Kidney epithelial cell (primary cell): ENCODE measurements around the gene CHST12. TPM values are rescaled to one million over a fixed set of nuclear protein-coding genes. Genes with fewer than 3 reads are reported as not detected.
A peak's percentile ranks its signal among the peaks of the same experiment; 100 is the strongest.

Experiments used
- DNase-seq: peaks from one replicate; pipeline ENCODE4 v3.0.0-alpha.2; 2010; ENCODE audit warnings: low read depth
- H3K27me3 ChIP-seq: 2 replicates; pipeline ENCODE4 v1.6.0; 2011; ENCODE audit warnings: low read length; ENCODE audit not compliant: control insufficient read depth, insufficient read depth
- H3K36me3 ChIP-seq: 2 replicates; pipeline ENCODE4 v1.5.1; 2011; ENCODE audit warnings: low read length; ENCODE audit not compliant: control insufficient read depth, insufficient read depth
- H3K4me3 ChIP-seq: 2 replicates; pipeline ENCODE4 v1.5.1; 2011; ENCODE audit warnings: low read depth, mild to moderate bottlenecking, control low read depth, low read length
- total RNA-seq: library from RNA; depleted of rRNA; stranded (reverse); fragments of >200 nt; gene quantifications from 2 replicates; pipeline ENCODE4 v1.2.3, GENCODE V29; 2015
- TF ChIP-seq, protein P1 (sequence below): IDR thresholded peaks from 2 replicates; pipeline ENCODE4 v1.5.1; 2011; ENCODE audit warnings: mild to moderate bottlenecking, moderate library complexity, low read length, control low read depth, inconsistent platforms; ENCODE audit not compliant: insufficient read depth, poor library complexity, severe bottlenecking

Gene CHST12
- total RNA-seq: 7.5 and 11.6 TPM in 2 replicates

DNA sequence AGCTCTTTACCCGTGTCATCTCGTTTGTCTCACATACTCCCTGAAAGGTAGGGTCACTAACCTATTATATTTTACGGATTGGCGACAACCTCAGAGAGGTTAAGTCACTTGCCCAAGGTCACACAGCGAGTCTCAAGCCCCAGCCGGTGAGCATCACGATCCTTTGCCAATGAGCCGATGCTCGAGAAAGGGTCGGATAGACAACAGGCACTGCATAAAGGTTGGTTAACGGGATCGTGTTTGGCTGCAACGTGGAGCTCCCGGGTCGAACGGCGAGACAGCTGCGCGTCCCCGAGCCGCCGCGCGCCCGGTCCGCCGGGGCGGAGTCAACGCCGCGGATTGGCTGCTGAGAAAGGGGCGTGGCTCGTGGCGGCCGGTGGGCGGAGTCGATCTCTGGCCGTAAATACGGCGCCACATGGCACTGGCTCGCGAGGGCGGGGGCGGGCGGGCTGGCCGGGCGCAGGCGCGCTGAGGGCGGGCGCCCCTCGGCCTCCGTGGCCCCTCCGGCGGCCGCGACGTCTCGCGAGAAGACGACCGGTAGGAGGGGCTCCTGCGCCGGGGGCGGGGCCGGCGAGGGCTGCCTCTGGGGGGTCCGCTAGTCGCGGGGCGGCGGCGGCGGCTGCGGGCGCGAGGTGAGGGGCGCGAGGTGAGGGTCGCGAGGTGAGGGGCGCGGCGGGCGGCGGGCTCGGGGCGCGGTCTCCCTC, at the start of gene CHST12:
CHST12 (plus strand) TSS at position 598 of the 704 bp plus-strand sequence. CDS start 29,029 bp downstream, outside the sequence.
- H3K4me3 ChIP-seq: peak within 1 kb of the TSS; percentile 87
- H3K27me3 ChIP-seq: no peaks in the 10 kb centered on the region
- peak; percentile 54 for DNase-seq
- no peaks in the 10 kb centered on the region for H3K36me3 ChIP-seq
- TF ChIP-seq, protein P1, sequence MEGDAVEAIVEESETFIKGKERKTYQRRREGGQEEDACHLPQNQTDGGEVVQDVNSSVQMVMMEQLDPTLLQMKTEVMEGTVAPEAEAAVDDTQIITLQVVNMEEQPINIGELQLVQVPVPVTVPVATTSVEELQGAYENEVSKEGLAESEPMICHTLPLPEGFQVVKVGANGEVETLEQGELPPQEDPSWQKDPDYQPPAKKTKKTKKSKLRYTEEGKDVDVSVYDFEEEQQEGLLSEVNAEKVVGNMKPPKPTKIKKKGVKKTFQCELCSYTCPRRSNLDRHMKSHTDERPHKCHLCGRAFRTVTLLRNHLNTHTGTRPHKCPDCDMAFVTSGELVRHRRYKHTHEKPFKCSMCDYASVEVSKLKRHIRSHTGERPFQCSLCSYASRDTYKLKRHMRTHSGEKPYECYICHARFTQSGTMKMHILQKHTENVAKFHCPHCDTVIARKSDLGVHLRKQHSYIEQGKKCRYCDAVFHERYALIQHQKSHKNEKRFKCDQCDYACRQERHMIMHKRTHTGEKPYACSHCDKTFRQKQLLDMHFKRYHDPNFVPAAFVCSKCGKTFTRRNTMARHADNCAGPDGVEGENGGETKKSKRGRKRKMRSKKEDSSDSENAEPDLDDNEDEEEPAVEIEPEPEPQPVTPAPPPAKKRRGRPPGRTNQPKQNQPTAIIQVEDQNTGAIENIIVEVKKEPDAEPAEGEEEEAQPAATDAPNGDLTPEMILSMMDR: no peak

- TF ChIP-seq, protein P1: no peak
- H3K36me3 ChIP-seq: peaks cover 2% of the 10 kb centered on the region
- H3K27me3 ChIP-seq: no peaks in the 10 kb centered on the region
- H3K4me3 ChIP-seq: peak overlapping the region; percentile 96
- peak; percentile 35 for DNase-seq
Measured at GRCh38 chr7:2353936-2354185, 49.5 kb upstream of the CHST12 start.

DNA sequence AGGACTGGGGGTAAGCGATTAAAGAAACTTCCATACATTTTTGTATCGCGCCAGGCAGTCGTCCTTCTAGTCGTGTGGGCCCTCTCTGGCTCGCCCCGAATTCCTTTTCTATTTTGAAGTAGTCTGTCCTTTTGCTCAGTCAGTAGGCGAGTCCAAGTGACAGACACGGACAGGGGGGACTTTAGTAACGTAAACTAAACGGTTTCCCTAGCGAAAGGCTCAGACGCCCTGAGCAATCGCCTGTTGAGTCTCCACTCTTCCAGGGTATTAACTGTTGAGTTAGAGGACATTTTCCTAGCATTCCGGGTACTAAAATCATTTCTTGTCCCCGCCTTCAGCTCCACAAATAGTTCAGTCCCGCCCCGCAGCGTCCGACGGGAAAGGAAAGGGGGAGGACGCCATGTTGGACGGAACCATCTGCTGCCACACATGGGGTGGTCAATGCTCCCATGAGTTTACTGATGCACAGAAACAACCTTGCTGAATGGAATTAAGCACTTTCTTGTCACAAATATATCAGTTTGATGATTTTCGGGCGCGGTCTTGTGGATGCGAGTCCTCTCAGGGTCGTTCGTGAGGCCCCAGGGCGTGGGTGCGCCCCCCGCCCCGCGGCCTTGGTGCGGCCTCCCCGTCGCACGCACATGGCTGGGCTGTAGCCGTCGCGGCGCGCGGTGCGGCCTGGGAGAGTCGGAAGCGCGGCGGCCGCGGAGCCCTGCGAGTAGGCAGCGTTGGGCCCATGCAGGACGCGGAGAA, 49.0 kb upstream of the CHST12 start, which contains the start of gene EIF3B:
EIF3B (plus strand) TSS at position 642 of the 753 bp plus-strand sequence; CDS start at position 737, 95 bp downstream.
- DNase-seq: peak; percentile 37
- H3K27me3 ChIP-seq: no peaks in the 10 kb centered on the region
- H3K4me3 ChIP-seq: peak within 1 kb of the TSS; percentile 96
- TF ChIP-seq, protein P1: no peak
- H3K36me3 ChIP-seq: peaks cover 2% of the 10 kb centered on the region

DNA sequence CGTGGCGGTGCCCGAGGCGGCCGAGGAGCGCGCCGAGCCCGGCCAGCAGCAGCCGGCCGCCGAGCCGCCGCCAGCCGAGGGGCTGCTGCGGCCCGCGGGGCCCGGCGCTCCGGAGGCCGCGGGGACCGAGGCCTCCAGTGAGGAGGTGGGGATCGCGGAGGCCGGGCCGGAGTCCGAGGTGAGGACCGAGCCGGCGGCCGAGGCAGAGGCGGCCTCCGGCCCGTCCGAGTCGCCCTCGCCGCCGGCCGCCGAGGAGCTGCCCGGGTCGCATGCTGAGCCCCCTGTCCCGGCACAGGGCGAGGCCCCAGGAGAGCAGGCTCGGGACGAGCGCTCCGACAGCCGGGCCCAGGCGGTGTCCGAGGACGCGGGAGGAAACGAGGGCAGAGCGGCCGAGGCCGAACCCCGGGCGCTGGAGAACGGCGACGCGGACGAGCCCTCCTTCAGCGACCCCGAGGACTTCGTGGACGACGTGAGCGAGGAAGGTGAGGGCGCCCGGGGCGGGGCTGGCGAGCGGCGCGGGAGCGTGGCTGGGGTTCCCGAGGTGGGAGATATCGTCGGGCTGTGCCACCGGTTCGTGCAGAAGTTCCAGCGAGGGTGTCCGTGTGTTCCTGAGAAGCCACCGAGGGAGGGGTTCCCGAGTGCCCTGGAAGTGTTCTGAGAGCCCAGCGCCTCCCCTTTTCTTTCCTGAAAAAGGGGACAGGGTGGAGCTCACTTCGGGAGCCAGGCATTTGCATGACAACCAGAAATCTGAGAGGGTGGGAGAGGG, 48.3 kb upstream of the CHST12 start:
- Histone ChIP-seq H3K4me3 (peak overlapping the region; percentile 96), H3K36me3 (peaks cover 2% of the 10 kb centered on the region), H3K27me3 (no peaks in the 10 kb centered on the region)
- TF ChIP-seq, protein P1: no peak
- DNase-seq: no peak

DNA sequence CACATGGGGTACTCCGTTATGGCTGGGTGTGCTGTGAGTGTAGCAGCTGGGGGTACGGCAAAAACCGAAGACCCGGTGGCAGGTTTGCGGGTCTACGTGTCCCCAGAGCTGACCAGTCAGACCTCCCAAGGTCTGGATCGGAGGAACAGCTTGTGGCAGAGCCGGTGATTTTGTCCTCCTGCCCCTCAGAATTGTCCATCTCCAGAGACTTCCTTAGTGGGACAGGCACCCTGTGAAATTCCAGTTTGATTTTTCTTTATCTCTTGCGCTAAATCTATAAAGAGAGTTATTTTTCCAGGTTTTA, 47.8 kb upstream of the CHST12 start:
- H3K36me3 ChIP-seq: peaks cover 2% of the 10 kb centered on the region
- H3K27me3 ChIP-seq: no peaks in the 10 kb centered on the region
- DNase-seq: no peak
- TF ChIP-seq, protein P1: no peak
- H3K4me3 ChIP-seq: peak overlapping the region; percentile 96
